Stimulated activated naive CD8-positive, alpha-beta T cell treated with anti-CD3 and anti-CD28 coated beads, Interleukin-15, Interleukin-2, amounts not matched to agents 100 ng/mL and 50 ng/mL, for 24 hours (primary cell): ENCODE data around the gene FAM163A.
A peak's percentile ranks its signal among the peaks of the same experiment; 100 is the strongest.

Experiments used
- H3K27ac Mint-ChIP-seq: one replicate; pipeline ENCODE4 v1.8.0; 2021; ENCODE audit warnings: mild to moderate bottlenecking, mixed read lengths
- H3K27me3 Mint-ChIP-seq: one replicate; pipeline ENCODE4 v1.8.0; 2021; ENCODE audit warnings: mixed read lengths
- H3K36me3 Mint-ChIP-seq: one replicate; pipeline ENCODE4 v1.8.0; 2021; ENCODE audit warnings: low read depth, mixed read lengths
- H3K4me1 Mint-ChIP-seq: one replicate; pipeline ENCODE4 v1.8.0; 2021; ENCODE audit warnings: low read depth, mixed read lengths
- H3K4me3 Mint-ChIP-seq: one replicate; pipeline ENCODE4 v1.8.0; 2021; ENCODE audit warnings: mild to moderate bottlenecking, mixed read lengths
- H3K9me3 Mint-ChIP-seq: one replicate; pipeline ENCODE4 v1.8.0; 2021; ENCODE audit warnings: mixed read lengths

Gene FAM163A

DNA sequence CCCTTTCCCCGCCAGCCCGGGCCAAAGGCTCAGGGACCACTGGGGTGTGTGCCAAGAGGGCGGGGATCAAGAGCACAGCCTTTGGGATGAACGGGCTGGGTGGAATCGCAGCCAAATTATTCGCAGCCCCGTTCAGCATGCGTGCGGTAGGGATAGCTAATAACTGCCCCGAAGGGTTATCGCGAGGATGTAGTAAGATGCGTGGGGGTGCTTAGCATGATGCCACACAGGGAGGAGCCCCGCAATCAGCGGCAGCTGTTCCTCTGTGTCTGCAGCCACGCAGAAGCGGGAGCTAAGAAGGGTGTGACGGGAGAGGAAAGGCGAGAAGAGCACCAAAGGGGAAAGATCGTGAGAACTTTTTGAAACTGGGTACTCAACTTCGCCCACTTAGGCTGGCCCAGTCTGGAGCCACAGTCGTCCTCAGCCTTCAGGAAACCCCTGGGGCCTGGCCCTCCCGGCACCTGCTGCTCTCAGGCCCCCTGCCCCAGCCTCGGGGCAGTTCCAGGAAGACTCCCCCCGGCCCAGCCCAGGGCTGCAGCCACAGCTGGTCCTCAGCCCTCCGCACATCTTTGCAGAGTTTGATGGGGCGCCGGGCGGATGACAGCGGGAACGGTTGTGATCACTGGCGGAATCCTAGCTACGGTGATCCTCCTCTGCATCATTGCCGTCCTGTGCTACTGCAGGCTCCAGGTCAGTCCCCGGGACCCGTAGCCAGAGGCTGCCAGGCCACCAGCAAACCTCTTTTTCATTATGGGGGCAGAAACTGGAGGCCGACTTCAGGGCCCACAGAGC, 69.6 kb downstream of the FAM163A start:
- no peaks in the 10 kb centered on the region for H3K36me3 Mint-ChIP-seq
- peaks cover 26% of the 10 kb centered on the region for H3K4me1 Mint-ChIP-seq
- no peaks in the 10 kb centered on the region for H3K9me3 Mint-ChIP-seq
- no peak overlapping the region for H3K27ac Mint-ChIP-seq
- H3K4me3 Mint-ChIP-seq: no peak overlapping the region
- peaks cover 4% of the 10 kb centered on the region for H3K27me3 Mint-ChIP-seq

DNA sequence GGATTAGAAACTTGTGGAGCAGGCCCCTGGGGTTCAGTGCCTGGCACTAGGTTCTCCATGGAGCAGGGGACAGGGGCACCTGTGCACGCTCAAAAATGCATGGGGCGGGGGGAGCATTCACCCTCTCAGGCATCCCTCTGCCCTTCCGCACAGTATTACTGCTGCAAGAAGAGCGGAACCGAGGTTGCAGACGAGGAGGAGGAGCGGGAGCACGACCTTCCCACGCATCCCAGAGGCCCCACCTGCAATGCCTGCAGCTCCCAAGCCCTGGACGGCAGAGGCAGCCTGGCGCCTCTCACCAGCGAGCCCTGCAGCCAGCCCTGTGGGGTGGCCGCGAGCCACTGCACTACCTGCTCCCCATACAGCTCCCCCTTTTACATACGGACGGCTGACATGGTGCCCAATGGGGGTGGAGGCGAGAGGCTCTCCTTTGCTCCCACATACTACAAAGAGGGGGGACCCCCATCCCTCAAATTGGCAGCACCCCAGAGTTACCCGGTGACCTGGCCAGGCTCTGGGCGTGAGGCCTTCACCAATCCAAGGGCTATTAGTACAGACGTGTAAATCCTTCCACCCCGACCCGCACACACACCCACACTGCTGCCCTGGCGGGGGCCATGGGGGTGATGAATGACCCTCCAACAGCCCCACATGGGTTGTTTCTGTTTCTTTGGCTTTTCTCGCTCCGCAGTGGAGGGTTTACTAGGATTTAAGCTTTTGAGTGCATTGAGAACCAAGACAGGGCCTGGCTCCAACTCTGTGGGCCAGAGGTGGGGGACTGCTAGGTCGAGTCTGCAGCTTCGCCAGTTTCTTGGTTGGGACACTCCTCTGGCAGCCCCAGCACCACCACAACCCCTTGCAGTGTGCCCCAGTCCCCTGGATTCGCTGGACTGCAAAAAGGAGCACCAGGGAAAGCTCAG, 70.8 kb downstream of the FAM163A start:
- Mint-ChIP-seq H3K27me3 (peaks cover 4% of the 10 kb centered on the region), H3K36me3 (no peaks in the 10 kb centered on the region), H3K27ac (no peak overlapping the region), H3K4me1 (peaks cover 26% of the 10 kb centered on the region), H3K4me3 (peak overlapping the region; percentile 87), H3K9me3 (no peaks in the 10 kb centered on the region)

DNA sequence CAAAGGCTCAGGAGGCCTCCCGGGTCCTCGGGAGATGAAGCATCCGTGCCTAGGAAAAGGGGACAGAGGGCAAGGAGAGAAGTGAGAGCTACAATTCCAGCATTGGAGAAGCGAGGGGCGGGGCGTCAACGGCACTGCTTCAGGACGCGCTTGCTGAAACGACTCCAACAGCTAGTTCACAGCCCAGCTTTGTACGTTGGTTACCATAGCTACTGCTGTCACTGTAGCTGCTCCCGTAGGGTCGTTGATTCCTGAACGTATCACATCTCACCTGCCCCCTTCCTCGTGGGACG, 71.4 kb downstream of the FAM163A start:
- Mint-ChIP-seq H3K9me3 (no peaks in the 10 kb centered on the region), H3K27ac (no peak overlapping the region), H3K4me3 (peak overlapping the region; percentile 87), H3K27me3 (peaks cover 4% of the 10 kb centered on the region), H3K36me3 (no peaks in the 10 kb centered on the region), H3K4me1 (peaks cover 26% of the 10 kb centered on the region)

DNA sequence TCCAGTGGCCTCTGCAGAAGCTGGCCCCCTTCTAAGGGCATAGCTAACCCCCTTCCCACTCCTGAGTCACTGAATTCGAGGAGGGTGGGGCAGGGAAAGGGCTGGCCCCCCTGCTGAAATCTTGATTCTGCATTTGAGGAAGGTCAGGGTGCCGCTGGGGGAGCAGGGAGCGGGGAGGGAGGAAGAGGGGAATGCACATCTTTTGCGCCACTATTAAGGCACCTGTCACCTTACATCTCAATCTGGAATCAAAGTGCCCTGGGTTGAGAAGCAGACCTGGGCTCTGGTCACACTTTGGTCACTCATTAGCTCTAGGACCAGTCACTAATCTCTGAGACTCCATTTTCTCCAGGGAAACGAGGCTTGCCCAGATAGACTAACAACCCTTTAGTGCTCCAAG, 72.5 kb downstream of the FAM163A start:
- Mint-ChIP-seq H3K27ac (no peak overlapping the region), H3K27me3 (no peaks in the 10 kb centered on the region), H3K36me3 (no peaks in the 10 kb centered on the region), H3K4me1 (peaks cover 21% of the 10 kb centered on the region), H3K4me3 (peak overlapping the region; percentile 87), H3K9me3 (no peaks in the 10 kb centered on the region)

DNA sequence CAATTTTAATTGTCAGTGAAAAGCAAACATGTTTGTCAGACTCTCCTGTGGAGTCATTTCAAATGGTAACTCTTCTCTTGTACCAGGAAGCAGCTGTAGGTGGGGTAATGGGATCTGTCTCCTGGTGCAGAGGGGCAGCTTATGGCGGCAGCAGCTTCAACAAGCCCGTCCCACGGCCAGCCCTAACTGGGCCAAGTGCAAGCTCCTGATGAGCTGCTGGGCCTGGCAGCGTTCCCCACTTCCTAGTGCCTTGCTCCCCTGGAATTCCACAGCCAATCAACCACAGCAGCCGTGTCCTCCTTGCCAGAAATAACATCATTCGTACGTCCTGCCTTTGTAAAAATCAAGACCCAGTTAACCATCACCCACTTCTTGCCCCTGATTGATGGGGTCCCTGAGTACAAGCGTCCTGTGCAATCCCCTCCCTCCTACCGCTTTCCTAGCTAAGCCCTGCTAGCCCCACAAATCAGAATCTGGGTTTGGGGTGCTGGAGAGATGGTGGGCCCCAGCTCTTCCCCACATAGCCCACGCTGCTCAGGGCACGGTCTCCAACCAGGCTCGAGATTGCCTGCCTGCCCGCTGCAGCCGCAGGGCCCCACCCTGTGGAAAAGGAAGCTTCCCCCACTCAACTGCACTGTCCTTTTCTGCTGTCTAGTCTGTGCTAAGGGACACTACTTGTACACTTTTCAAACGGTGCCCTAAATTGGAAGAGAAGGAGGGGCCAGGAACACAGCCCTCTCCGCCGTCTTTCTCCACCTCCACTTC, 73.3 kb downstream of the FAM163A start:
- Mint-ChIP-seq H3K4me3 (peak overlapping the region; percentile 87), H3K27me3 (no peaks in the 10 kb centered on the region), H3K36me3 (no peaks in the 10 kb centered on the region), H3K27ac (no peak overlapping the region), H3K9me3 (no peaks in the 10 kb centered on the region), H3K4me1 (peaks cover 21% of the 10 kb centered on the region)

DNA sequence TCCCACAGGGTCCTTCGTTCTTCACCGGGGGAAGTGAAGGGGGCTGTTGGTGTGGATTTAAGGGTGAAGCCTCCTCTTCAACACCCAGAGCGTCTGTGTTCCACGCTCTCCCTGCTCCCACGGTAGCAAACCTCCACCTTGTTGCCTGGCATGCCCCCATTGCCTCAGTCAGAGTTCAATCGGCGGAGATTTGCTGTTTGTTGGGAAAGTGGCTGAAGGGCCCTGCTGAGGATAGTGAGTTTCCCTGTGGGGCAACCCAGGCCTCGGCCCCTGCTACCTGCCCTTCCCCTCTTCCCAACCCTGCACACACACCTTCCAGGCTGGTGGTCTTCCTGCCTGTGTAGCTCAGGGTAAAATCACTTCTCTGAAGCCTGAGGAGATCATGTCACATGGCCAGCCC, 74.0 kb downstream of the FAM163A start:
- Mint-ChIP-seq H3K4me3 (no peak overlapping the region), H3K36me3 (no peaks in the 10 kb centered on the region), H3K9me3 (no peaks in the 10 kb centered on the region), H3K27me3 (no peaks in the 10 kb centered on the region), H3K27ac (no peak overlapping the region), H3K4me1 (peaks cover 21% of the 10 kb centered on the region)

DNA sequence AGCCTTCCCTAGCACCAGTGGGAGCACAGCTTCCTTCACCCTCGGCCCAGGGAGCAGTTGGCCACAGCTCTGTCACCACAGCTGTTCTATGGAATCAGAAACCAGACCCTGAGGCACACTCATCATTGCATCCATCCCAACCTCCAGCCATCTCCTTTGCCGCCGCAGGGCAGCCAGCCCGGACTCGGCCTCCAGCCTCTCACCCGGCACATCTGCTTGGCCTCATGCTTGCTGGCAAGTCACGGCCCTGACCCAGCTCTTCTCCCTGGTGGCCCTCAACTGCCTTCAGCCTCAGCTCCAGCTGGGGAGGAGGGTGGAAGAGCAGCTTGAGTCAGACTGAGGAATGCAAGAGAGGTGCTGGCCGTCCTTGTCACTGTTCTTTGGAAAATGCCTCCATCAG, 74.7 kb downstream of the FAM163A start:
- H3K27ac Mint-ChIP-seq: no peak overlapping the region
- H3K4me1 Mint-ChIP-seq: peaks cover 21% of the 10 kb centered on the region
- H3K36me3 Mint-ChIP-seq: no peaks in the 10 kb centered on the region

DNA sequence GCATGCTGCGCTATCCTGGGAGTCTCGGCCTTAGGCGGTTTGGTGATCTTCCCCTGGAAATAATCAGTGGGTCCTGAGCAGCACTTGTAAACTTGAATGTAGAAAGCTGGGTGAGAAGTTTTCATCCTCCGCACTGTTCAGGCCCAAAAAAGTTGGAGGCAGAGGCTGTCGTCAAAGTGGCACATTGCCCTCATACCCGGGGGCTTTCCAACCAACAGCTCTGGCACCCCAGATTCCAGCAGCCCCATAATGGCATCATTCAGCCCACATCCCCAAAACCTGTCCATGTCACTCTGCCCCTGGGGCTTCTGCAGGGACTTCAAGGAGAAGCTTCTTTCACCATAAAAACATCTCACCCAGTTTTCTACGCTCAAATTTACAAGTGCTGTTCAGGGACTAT, 75.2 kb downstream of the FAM163A start:
- Mint-ChIP-seq H3K27ac (no peak overlapping the region), H3K9me3 (no peaks in the 10 kb centered on the region), H3K4me3 (no peak overlapping the region), H3K36me3 (no peaks in the 10 kb centered on the region), H3K27me3 (no peaks in the 10 kb centered on the region), H3K4me1 (peaks cover 21% of the 10 kb centered on the region)

More for the DNA sequence above, 74.7 kb downstream of the FAM163A start:
- Mint-ChIP-seq H3K27me3 (no peaks in the 10 kb centered on the region), H3K9me3 (no peaks in the 10 kb centered on the region), H3K4me3 (no peak overlapping the region)

DNA sequence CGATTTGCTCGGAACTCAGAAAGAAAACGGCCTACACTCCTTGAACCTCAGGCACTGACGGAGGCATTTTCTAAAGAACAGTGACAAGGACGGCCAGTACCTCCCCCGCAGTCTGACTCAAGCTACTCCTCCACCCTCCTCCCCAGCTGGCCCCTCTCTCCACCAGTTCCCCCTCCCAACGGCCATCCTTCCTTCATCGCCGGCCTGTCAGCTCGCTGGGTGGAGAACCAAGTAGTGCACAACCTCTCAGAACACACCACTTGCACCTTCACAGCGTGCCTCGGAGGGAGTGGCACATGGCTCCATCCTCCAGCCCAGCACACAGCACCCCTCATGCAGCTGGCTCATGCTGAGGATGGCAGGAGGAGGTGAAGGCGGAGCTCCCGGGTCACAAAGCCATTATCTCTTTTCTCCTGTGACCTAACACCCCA, 75.7 kb downstream of the FAM163A start:
- Mint-ChIP-seq H3K36me3 (no peaks in the 10 kb centered on the region), H3K27me3 (no peaks in the 10 kb centered on the region), H3K27ac (no peak overlapping the region)

DNA sequence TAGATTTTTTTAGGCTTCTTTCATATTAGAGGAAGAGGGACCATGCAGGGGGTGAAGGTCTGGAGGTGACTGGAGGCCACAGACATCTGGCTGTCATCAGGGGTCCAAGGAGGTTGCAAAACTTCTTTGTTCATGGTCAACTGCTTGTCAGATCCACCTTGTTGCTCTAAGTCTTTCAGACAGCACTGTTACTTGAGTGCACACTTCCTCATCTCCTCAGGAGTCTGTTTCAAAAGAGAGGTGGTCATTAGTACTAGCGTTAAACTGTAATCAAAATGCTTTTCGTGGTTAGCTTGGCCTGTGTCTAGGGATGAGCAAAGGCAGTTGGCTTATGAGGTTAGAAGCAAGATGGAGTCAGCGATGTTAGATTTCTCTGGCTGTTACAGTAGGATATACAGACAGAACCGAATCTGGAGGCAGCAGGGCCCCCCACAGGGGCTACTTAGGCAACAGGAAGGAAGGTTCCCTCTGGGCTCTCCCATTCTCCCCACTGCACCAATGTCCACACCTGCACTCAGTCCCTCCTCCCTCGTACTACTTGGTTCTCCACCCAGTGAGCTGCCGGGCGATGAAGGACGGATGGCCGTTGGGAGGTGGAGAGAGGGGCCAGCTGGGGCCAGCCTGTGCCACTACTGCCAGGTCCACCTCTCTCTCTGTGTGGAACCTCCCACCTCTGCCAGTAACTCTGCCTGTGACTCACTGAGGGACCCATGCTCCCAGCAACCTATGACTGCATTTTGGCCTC, 77.3 kb downstream of the FAM163A start:
- no peak overlapping the region for H3K4me3 Mint-ChIP-seq
- no peak overlapping the region for H3K27ac Mint-ChIP-seq
- no peaks in the 10 kb centered on the region for H3K36me3 Mint-ChIP-seq
- no peaks in the 10 kb centered on the region for H3K27me3 Mint-ChIP-seq
- no peaks in the 10 kb centered on the region for H3K9me3 Mint-ChIP-seq
- peaks cover 7% of the 10 kb centered on the region for H3K4me1 Mint-ChIP-seq

More for the DNA sequence above, 75.7 kb downstream of the FAM163A start:
- Mint-ChIP-seq H3K4me1 (peaks cover 21% of the 10 kb centered on the region), H3K9me3 (no peaks in the 10 kb centered on the region), H3K4me3 (no peak overlapping the region)

DNA sequence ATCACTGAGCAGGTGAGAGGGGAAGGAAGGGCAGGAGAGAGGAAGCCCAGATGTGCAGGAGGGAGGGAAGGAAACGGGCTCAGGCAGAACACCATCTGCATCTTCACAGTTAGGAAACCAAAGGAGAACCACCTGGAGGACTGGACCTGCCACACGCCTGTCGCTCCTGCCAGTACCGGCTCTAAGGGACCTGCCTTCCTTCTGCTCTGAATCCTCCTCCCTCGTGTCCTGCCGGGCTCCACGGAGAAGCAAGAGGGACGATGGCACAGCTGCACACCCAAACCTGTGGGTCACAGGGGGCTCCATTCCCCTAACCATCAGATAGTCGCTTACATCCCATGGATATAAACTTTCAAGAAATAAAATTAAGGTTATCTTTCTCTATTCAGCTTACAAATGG, 78.4 kb downstream of the FAM163A start:
- Mint-ChIP-seq H3K4me1 (no peaks in the 10 kb centered on the region), H3K36me3 (no peaks in the 10 kb centered on the region), H3K27ac (no peak overlapping the region), H3K9me3 (no peaks in the 10 kb centered on the region), H3K27me3 (no peaks in the 10 kb centered on the region), H3K4me3 (no peak overlapping the region)

DNA sequence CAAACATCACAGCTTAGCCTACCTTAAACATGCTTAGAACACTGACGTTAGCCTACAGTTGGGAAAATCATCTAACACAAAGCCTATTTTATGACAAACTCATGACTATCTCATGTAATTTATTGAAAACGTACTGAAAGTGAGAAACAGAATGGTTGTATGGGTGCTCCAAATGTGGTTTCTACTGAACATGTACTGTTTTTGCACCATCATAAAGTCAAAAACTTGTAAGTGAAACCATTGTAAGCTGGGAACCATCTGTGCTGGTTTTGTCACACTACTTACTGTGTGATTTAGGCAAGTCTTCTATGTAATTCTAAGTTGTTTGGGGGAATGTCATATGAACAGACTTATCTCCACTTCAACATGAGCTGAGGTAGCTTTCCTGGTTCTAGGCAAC, 79.0 kb downstream of the FAM163A start:
- Mint-ChIP-seq H3K4me3 (no peak overlapping the region), H3K27ac (no peak overlapping the region)

DNA sequence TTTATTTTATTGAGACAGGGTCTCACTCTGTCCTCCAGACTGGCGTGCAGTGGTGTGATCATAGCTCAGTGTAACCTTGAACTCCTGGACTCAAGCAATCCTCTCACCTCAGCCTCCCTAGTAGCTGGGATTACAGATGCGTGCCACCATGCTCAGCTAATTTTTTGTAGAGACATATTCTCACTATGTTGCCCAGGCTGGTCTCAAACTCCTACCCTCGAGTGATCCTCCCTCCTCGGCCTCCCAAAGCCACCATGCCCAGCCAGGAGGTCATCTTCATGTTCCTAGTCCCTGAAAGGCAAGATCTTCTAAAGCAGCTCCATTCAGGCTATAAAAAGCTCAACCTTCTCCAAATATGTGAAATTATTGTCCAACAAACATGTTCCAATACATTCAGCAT, 80.6 kb downstream of the FAM163A start:
- Mint-ChIP-seq H3K27ac (no peak overlapping the region), H3K4me3 (no peak overlapping the region), H3K36me3 (no peaks in the 10 kb centered on the region), H3K9me3 (no peaks in the 10 kb centered on the region), H3K4me1 (no peaks in the 10 kb centered on the region), H3K27me3 (no peaks in the 10 kb centered on the region)

More for the DNA sequence above, 79.0 kb downstream of the FAM163A start:
- Mint-ChIP-seq H3K4me1 (no peaks in the 10 kb centered on the region), H3K36me3 (no peaks in the 10 kb centered on the region), H3K27me3 (no peaks in the 10 kb centered on the region), H3K9me3 (no peaks in the 10 kb centered on the region)

DNA sequence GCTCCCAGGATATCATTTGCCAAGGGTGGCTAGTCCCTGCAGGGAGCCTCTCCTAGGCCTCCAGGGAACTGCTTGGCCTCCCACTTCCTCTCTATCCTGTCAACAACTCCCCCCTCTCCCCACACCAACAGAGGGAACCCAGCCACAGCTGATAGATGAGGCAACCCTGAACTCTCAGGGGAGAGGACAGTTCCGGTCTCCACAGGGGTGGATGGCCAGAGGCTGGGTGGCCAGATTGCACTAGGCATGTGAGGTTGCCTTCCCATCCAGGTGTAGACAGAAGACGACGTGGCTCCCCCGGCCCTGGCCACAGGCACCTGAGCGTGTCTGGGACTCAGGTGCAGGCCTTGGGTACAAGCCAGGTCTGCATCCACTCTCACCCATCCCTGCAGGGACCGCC, 81.2 kb downstream of the FAM163A start:
- Mint-ChIP-seq H3K9me3 (no peaks in the 10 kb centered on the region), H3K27ac (no peak overlapping the region), H3K27me3 (no peaks in the 10 kb centered on the region), H3K36me3 (no peaks in the 10 kb centered on the region), H3K4me3 (no peak overlapping the region), H3K4me1 (no peaks in the 10 kb centered on the region)
